DOHH2 (cell line): Measurements from ENCODE around the gene BAIAP2.

Experiments
- H3F3A ChIP-seq: fragments of 200-600 bp; sonication (generic), shearing (Covaris generic); 2 replicates; pipeline ENCODE4 v1.6.0; 2016; ENCODE audit warnings: antibody characterized with exemption, mild to moderate bottlenecking; ENCODE audit not compliant: control insufficient read depth, insufficient read depth
- H3K27ac ChIP-seq: fragments of 200-600 bp; sonication (generic); 2 replicates; pipeline ENCODE4 v1.5.1; 2014; ENCODE audit warnings: low read depth, mild to moderate bottlenecking, low read length, moderate library complexity
- H3K27me3 ChIP-seq: fragments of 200-600 bp; sonication (generic); 2 replicates; pipeline ENCODE4 v1.6.1; 2014; ENCODE audit warnings: mild to moderate bottlenecking, low read length, mixed read lengths; ENCODE audit not compliant: control insufficient read depth
- H3K36me3 ChIP-seq: fragments of 200-600 bp; sonication (generic); 2 replicates; pipeline ENCODE4 v1.6.1; 2014; ENCODE audit warnings: mild to moderate bottlenecking, low read length, moderate library complexity, mixed read lengths; ENCODE audit not compliant: control insufficient read depth
- H3K4me1 ChIP-seq: fragments of 200-600 bp; sonication (generic); 2 replicates; pipeline ENCODE4 v1.6.1; 2014; ENCODE audit warnings: mild to moderate bottlenecking, low read length, mixed read lengths; ENCODE audit not compliant: control insufficient read depth
- H3K4me2 ChIP-seq: fragments of 200-600 bp; sonication (generic); 2 replicates; pipeline ENCODE4 v1.6.0; 2014; ENCODE audit warnings: mild to moderate bottlenecking, low read length, moderate library complexity
- H3K4me3 ChIP-seq: fragments of 200-600 bp; sonication (generic); 2 replicates; pipeline ENCODE4 v1.5.1; 2014; ENCODE audit warnings: mild to moderate bottlenecking, low read length, mixed read lengths
- H3K79me2 ChIP-seq: fragments of 200-600 bp; sonication (generic); 2 replicates; pipeline ENCODE4 v1.6.1; 2014; ENCODE audit warnings: mild to moderate bottlenecking, low read length, mixed read lengths; ENCODE audit not compliant: control insufficient read depth
- H3K9me2 ChIP-seq: fragments of 200-600 bp; sonication (generic); replicated peaks from 2 replicates; pipeline ENCODE4 v1.6.1; 2014; ENCODE audit warnings: mild to moderate bottlenecking, low read length, mixed read lengths; ENCODE audit not compliant: control insufficient read depth
- H3K9me3 ChIP-seq: fragments of 200-600 bp; sonication (generic); 2 replicates; pipeline ENCODE4 v1.6.1; 2014; ENCODE audit warnings: antibody characterized with exemption, low read length, mixed read lengths; ENCODE audit not compliant: control insufficient read depth, insufficient read depth
- H4K20me1 ChIP-seq: fragments of 200-600 bp; sonication (generic); 2 replicates; pipeline ENCODE4 v1.6.0; 2014; ENCODE audit warnings: low read depth, mild to moderate bottlenecking, antibody characterized with exemption, low read length, moderate library complexity; ENCODE audit not compliant: control insufficient read depth, insufficient read depth
- CTCF ChIP-seq: fragments of 200-600 bp; sonication (generic); IDR thresholded peaks from one replicate; pipeline ENCODE4 v1.5.1; 2014; ENCODE audit warnings: antibody characterized with exemption, mild to moderate bottlenecking, low read depth, low read length; ENCODE audit not compliant: poor library complexity, severe bottlenecking
- EZH2phosphoT487 ChIP-seq: fragments of 200-600 bp; sonication (generic); IDR thresholded peaks from 2 replicates; pipeline ENCODE4 v1.6.1; 2017; ENCODE audit warnings: borderline replicate concordance, mild to moderate bottlenecking, antibody characterized with exemption, low read length, moderate library complexity, mixed read lengths

Gene BAIAP2

GRCh38 chr17:81020443-81020766, 14.5 kb upstream of the BAIAP2 start:
- no peaks in the 10 kb centered on the region for H3F3A ChIP-seq
- H3K9me3 ChIP-seq: peaks cover 4% of the 10 kb centered on the region; the same call in 1 of the 2 replicates
- no peak overlapping the region for H3K27ac ChIP-seq
- H3K4me2 ChIP-seq: no peak overlapping the region
- H3K4me3 ChIP-seq: no peak overlapping the region
- no peaks in the 10 kb centered on the region for H3K79me2 ChIP-seq
- peaks cover 21% of the 10 kb centered on the region for H3K27me3 ChIP-seq
- H3K4me1 ChIP-seq: peaks cover 6% of the 10 kb centered on the region
- TF ChIP-seq EZH2phosphoT487 (no peak), CTCF (no peak)
- H4K20me1 ChIP-seq: no peaks in the 10 kb centered on the region
- H3K9me2 ChIP-seq: no peaks in the 10 kb centered on the region
- no peaks in the 10 kb centered on the region for H3K36me3 ChIP-seq

GRCh38 chr17:81020767-81021497, 14.0 kb upstream of the BAIAP2 start:
- H3K27me3 ChIP-seq: peaks cover 21% of the 10 kb centered on the region
- TF ChIP-seq CTCF: no peak
- no peak for TF ChIP-seq EZH2phosphoT487
- no peaks in the 10 kb centered on the region for H3K36me3 ChIP-seq
- H3K9me2 ChIP-seq: no peaks in the 10 kb centered on the region
- H3K4me2 ChIP-seq: no peak overlapping the region
- peaks cover 6% of the 10 kb centered on the region for H3K4me1 ChIP-seq
- no peak overlapping the region for H3K4me3 ChIP-seq
- H3K9me3 ChIP-seq: peaks cover 4% of the 10 kb centered on the region; the same call in 1 of the 2 replicates
- H4K20me1 ChIP-seq: no peaks in the 10 kb centered on the region
- no peaks in the 10 kb centered on the region for H3K79me2 ChIP-seq
- H3F3A ChIP-seq: no peaks in the 10 kb centered on the region
- no peak overlapping the region for H3K27ac ChIP-seq

GRCh38 chr17:81021531-81022343, 13.2 kb upstream of the BAIAP2 start:
- no peak overlapping the region for H3K27ac ChIP-seq
- H3K9me3 ChIP-seq: no peaks in the 10 kb centered on the region
- no peaks in the 10 kb centered on the region for H3K9me2 ChIP-seq
- no peak overlapping the region for H3K4me3 ChIP-seq
- no peaks in the 10 kb centered on the region for H4K20me1 ChIP-seq
- no peaks in the 10 kb centered on the region for H3F3A ChIP-seq
- no peak overlapping the region for H3K4me2 ChIP-seq
- no peaks in the 10 kb centered on the region for H3K79me2 ChIP-seq
- peaks cover 6% of the 10 kb centered on the region for H3K4me1 ChIP-seq
- TF ChIP-seq CTCF (no peak), EZH2phosphoT487 (no peak)
- peaks cover 17% of the 10 kb centered on the region for H3K27me3 ChIP-seq
- H3K36me3 ChIP-seq: no peaks in the 10 kb centered on the region
